ENCODE data around the gene ZNF766. TPM values are rescaled to one million over a fixed set of nuclear protein-coding genes. Genes with fewer than 3 reads are reported as not detected.
A peak's percentile ranks its signal among the peaks of the same experiment; 100 is the strongest.
"Not testable (repeated sequence)": the region's sequence is repeated elsewhere in the genome, so short reads cannot be mapped to it uniquely, and the experiment has no call there.

The ZNF766 gene
- total RNA-seq, 1 donor from 2014 or later = 26.2 TPM

DNA sequence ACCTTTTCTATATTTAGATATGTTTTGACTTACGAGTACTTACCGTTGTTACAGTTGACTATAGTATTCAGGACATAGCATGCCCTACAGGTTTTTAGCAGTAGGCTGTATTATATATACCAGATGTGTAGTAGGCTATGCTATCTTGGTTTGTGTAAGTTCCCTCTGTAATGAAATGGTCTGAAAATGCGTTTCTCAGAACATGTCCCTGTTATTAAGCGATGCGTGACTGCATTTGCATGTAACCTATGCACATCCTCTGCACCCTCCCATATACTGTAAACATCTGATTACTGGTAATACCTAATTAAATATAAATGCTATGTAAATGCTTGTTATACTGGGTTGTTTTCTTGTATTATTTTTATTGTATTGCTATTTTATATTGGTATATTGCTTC, 6.6 kb downstream of the ZNF766 start:
- no peak for DNase-seq (ENCODE audit: low spot score in 2 of 2, unreplicated experiment in 2 of 2)
- TF ChIP-seq, protein P1, sequence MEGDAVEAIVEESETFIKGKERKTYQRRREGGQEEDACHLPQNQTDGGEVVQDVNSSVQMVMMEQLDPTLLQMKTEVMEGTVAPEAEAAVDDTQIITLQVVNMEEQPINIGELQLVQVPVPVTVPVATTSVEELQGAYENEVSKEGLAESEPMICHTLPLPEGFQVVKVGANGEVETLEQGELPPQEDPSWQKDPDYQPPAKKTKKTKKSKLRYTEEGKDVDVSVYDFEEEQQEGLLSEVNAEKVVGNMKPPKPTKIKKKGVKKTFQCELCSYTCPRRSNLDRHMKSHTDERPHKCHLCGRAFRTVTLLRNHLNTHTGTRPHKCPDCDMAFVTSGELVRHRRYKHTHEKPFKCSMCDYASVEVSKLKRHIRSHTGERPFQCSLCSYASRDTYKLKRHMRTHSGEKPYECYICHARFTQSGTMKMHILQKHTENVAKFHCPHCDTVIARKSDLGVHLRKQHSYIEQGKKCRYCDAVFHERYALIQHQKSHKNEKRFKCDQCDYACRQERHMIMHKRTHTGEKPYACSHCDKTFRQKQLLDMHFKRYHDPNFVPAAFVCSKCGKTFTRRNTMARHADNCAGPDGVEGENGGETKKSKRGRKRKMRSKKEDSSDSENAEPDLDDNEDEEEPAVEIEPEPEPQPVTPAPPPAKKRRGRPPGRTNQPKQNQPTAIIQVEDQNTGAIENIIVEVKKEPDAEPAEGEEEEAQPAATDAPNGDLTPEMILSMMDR (IDR thresholded peaks at IDR 0.05; ENCODE audit: unreplicated experiment) = no peak
- Mint-ChIP-seq H3K27me3 (ENCODE audit: low read depth) (no peaks in the 10 kb centered on the region), H3K9me3 (peaks cover 22% of the 10 kb centered on the region), H3K27ac (no peak overlapping the region), H3K4me1 (peaks cover 24% of the 10 kb centered on the region), H3K36me3 (peaks cover 38% of the 10 kb centered on the region), H3K4me3 (no peak overlapping the region)

DNA sequence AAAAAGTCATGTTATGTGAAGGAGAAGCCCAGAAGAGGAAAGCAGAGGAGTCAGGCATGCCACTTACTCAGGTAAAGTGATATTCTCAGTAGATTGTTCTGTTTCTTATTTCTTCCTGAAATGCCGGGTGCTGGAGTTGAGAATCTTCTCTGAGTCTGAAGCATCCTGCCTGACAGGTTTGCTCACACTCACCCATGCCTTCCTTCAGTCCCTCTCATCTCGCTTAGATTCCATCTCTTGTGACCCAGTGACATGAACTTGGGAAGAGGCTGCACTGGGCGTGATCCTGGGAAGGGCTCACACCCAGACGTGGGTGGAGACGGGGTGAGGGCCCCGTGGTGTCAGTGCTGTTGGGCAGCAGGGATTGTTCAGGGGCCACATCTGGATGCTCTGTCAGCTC, 8.1 kb downstream of the ZNF766 start:
- no peaks in the 10 kb centered on the region for H3K27me3 Mint-ChIP-seq (ENCODE audit: low read depth)
- peaks cover 16% of the 10 kb centered on the region for H3K4me1 Mint-ChIP-seq
- H3K36me3 Mint-ChIP-seq = peaks cover 35% of the 10 kb centered on the region
- H3K4me3 Mint-ChIP-seq = peak overlapping the region; percentile 23
- H3K9me3 Mint-ChIP-seq = peaks cover 22% of the 10 kb centered on the region
- TF ChIP-seq, protein P1 (IDR thresholded peaks at IDR 0.05; ENCODE audit: unreplicated experiment) = no peak
- peak overlapping the region; percentile 91 for H3K27ac Mint-ChIP-seq
- DNase-seq (ENCODE audit: low spot score in 2 of 2, unreplicated experiment in 2 of 2) = no peak

DNA sequence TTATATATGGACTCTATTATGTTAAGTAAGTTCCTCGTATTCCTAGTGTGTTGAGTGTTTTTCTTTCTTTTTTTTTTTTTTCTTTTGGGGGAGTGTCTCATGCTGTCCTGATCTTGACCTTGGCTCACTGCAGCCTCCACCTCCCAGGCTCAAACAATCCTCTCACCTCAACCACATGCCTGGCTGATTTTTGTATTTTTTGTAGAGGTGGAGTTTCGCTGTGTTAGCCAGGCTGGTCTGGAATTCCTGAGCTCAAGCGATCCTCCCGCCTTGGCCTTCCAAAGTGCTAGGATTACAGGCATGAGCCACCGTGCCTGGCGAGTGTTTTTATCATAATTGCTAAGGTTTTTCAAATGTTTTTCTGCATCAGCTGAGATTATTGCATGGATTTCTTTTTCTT, 16.9 kb downstream of the ZNF766 start:
- TF ChIP-seq, protein P1 (IDR thresholded peaks at IDR 0.05; ENCODE audit: unreplicated experiment) = no peak
- Mint-ChIP-seq H3K9me3 (peaks cover 15% of the 10 kb centered on the region), H3K36me3 (peaks cover 66% of the 10 kb centered on the region), H3K27me3 (ENCODE audit: low read depth) (no peaks in the 10 kb centered on the region), H3K4me1 (peaks cover 9% of the 10 kb centered on the region), H3K4me3 (no peak overlapping the region), H3K27ac (no peak overlapping the region)
- no peak for DNase-seq (ENCODE audit: low spot score in 2 of 2, unreplicated experiment in 2 of 2)

DNA sequence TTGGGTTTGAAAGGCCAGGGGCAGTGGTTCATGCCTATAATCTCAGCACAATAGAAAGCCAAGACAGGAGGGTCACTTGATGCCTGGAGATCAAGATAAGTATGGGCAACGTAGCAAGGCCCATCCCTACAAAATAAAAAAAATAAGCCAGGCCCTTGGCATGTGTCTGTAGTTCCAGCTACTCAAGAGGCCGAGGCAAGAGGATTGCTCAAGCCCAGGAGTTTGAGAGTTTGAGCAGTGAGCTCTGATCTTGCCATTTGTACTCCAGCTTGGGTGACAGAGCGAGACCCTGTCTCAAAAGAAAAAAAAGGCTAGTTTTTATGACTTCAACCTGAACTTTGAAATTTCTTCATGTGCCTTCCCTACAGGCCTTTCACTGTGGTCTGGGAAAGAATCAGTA, 22.4 kb downstream of the ZNF766 start:
- no peak overlapping the region for H3K27ac Mint-ChIP-seq
- peaks cover 10% of the 10 kb centered on the region for H3K4me1 Mint-ChIP-seq
- DNase-seq (ENCODE audit: low spot score in 2 of 2, unreplicated experiment in 2 of 2) = no peak
- no peaks in the 10 kb centered on the region for H3K27me3 Mint-ChIP-seq (ENCODE audit: low read depth)
- peaks cover 15% of the 10 kb centered on the region for H3K9me3 Mint-ChIP-seq
- TF ChIP-seq, protein P1 (IDR thresholded peaks at IDR 0.05; ENCODE audit: unreplicated experiment) = no peak
- no peak overlapping the region for H3K4me3 Mint-ChIP-seq
- H3K36me3 Mint-ChIP-seq = peaks cover 46% of the 10 kb centered on the region

DNA sequence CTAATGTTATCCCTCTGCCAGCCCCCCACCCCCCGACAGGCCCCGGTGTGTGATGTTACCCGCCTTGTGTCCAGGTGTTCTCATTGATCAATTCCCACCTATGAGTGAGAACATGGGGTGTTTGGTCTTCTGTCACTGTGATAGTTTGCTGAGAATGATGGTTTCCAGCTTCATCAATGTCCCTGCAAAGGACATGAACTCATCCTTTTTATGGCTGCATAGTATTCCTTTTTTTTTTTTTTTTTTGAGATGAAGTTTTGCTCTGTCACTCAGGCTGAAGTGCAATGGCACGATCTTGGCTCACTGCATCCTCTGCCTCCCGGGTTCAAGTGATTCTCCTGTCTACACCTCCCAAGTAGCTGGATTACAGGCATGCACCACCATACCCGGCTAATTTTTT, 23.6 kb downstream of the ZNF766 start:
- H3K27me3 Mint-ChIP-seq (ENCODE audit: low read depth); H3K27ac Mint-ChIP-seq; H3K9me3 Mint-ChIP-seq; DNase-seq (ENCODE audit: low spot score in 2 of 2, unreplicated experiment in 2 of 2); H3K4me3 Mint-ChIP-seq: not testable (repeated sequence)
- H3K36me3 Mint-ChIP-seq = peaks cover 41% of the 10 kb centered on the region
- H3K4me1 Mint-ChIP-seq = peaks cover 14% of the 10 kb centered on the region

DNA sequence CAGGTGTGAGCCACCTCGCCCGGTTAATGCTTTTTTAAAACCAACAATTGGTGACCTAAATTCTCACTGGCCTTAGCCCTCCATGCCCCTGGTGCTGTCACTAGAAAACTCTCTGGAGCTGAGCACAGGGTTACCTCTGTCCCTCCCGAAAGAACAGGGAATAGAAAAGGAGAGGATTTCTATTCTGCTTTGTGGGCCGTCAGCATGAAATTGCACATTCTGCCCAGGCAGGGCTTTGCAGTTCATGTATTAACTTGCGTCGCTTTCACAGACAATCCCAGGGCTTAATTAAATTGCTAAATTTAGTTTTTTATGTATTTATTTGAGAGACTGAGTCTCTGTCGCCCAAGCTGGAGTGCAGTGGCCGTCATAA, 27.0 kb downstream of the ZNF766 start:
- TF ChIP-seq, protein P1 (IDR thresholded peaks at IDR 0.05; ENCODE audit: unreplicated experiment) = no peak
- peaks cover 13% of the 10 kb centered on the region for H3K4me1 Mint-ChIP-seq
- H3K36me3 Mint-ChIP-seq = peaks cover 48% of the 10 kb centered on the region
- H3K9me3 Mint-ChIP-seq = peaks cover 18% of the 10 kb centered on the region
- no peak for DNase-seq (ENCODE audit: low spot score in 2 of 2, unreplicated experiment in 2 of 2)
- H3K4me3 Mint-ChIP-seq = peak overlapping the region; percentile 80
- peak overlapping the region; percentile 79 for H3K27ac Mint-ChIP-seq
- no peaks in the 10 kb centered on the region for H3K27me3 Mint-ChIP-seq (ENCODE audit: low read depth)

Data from mesothelial cell of epicardium (in vitro differentiated cells).